ENCODE measurements around the gene TXLNB.
A peak's percentile ranks its signal among the peaks of the same experiment; 100 is the strongest.

- no peak for TF ChIP-seq NR3C1 (CRISPR knock-in tag; conservative IDR thresholded peaks at IDR 0.05; ENCODE audit: low read depth)
- no peak for TF ChIP-seq ETV6 (CRISPR knock-in tag; IDR thresholded peaks at IDR 0.05)
- no peak for TF ChIP-seq CTCF (IDR thresholded peaks at IDR 0.05)
- TF ChIP-seq, protein P1, sequence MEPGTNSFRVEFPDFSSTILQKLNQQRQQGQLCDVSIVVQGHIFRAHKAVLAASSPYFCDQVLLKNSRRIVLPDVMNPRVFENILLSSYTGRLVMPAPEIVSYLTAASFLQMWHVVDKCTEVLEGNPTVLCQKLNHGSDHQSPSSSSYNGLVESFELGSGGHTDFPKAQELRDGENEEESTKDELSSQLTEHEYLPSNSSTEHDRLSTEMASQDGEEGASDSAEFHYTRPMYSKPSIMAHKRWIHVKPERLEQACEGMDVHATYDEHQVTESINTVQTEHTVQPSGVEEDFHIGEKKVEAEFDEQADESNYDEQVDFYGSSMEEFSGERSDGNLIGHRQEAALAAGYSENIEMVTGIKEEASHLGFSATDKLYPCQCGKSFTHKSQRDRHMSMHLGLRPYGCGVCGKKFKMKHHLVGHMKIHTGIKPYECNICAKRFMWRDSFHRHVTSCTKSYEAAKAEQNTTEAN (CRISPR knock-in tag; IDR thresholded peaks at IDR 0.05), result no peak
- TF ChIP-seq USF2 (CRISPR knock-in tag; IDR thresholded peaks at IDR 0.05), result 0 out of 2 replicates have a peak, but pooled peaks have one; percentile 17
- no peak for TF ChIP-seq CREM (CRISPR knock-in tag; IDR thresholded peaks at IDR 0.05)
- TF ChIP-seq, protein P2, sequence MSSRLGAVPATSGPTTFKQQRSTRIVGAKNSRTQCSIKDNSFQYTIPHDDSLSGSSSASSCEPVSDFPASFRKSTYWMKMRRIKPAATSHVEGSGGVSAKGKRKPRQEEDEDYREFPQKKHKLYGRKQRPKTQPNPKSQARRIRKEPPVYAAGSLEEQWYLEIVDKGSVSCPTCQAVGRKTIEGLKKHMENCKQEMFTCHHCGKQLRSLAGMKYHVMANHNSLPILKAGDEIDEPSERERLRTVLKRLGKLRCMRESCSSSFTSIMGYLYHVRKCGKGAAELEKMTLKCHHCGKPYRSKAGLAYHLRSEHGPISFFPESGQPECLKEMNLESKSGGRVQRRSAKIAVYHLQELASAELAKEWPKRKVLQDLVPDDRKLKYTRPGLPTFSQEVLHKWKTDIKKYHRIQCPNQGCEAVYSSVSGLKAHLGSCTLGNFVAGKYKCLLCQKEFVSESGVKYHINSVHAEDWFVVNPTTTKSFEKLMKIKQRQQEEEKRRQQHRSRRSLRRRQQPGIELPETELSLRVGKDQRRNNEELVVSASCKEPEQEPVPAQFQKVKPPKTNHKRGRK (CRISPR knock-in tag; IDR thresholded peaks at IDR 0.05; ENCODE audit: borderline replicate concordance), result no peak
- no peak for TF ChIP-seq ZNF121 (CRISPR knock-in tag; IDR thresholded peaks at IDR 0.05)
These were observed at the start of gene TXLNB for GRCh38 chr6:139291813-139292619.

Data from WTC11 (cell line).